GM20000 (cell line): ENCODE results near the gene UBA1.

Experiments used
- DNase-seq: peaks from one replicate; pipeline ENCODE4 v3.0.0; 2012; ENCODE audit warnings: low spot score
- CTCF ChIP-seq: IDR thresholded peaks from 2 replicates; pipeline ENCODE4 v1.5.1; 2012; ENCODE audit warnings: mild to moderate bottlenecking, control low read depth; ENCODE audit errors: extremely low read depth, missing control alignments

Gene UBA1

DNA sequence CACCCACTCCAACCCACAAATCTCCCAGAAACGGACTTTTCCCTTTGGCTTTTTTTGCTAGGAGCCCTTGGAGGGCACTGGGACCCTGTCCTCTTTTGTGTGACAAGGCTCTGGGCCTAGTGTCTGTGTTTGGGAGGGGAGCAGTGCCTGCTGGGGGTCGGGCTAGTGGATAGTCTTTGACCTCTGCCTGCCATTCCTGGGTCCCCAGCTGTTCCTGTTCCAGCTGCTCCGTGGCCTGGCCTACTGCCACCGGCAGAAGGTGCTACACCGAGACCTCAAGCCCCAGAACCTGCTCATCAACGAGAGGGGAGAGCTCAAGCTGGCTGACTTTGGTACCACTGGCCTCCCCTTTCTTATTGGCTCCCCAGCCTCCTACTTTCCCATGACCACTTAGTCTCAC lies 32.4 kb downstream of the UBA1 start:
- TF ChIP-seq CTCF: no peak
- DNase-seq: no peak

DNA sequence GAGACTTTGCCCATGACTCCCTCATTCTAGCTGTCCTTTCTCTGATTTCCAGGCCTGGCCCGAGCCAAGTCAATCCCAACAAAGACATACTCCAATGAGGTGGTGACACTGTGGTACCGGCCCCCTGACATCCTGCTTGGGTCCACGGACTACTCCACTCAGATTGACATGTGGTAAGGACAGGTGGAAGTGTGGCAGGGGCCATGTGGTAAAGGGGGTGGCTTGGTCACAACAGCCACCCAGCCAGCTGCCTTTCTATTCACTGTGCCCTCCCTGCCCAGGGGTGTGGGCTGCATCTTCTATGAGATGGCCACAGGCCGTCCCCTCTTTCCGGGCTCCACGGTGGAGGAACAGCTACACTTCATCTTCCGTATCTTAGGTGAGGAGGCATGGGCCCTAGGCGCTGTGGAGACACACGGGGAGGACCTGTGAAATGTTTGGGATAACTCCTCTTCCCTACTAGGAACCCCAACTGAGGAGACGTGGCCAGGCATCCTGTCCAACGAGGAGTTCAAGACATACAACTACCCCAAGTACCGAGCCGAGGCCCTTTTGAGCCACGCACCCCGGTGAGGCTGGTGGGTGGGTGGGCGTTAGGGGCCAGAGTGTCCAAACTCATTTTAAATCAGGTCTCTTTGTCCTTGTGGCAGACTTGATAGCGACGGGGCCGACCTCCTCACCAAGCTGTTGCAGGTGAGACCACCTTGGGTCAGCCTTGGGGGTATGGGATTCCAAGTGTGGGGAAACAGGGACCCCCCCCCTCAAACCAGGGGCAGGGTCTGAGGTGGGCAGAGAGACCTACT lies 33.1 kb downstream of the UBA1 start:
- DNase-seq: no peak
- no peak for TF ChIP-seq CTCF

DNA sequence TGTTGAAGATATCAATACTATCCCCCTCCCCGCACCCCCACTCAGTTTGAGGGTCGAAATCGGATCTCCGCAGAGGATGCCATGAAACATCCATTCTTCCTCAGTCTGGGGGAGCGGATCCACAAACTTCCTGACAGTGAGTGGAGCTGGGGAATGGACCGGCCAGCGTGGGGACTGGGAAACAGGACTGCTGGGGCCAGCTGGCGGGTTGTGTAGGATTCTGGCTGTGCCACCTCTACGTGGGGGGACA lies 33.6 kb downstream of the UBA1 start:
- no peak for DNase-seq
- TF ChIP-seq CTCF: no peak

GRCh38 chrX:47228550-47229270 lies 35.1 kb downstream of the UBA1 start:
- no peak for TF ChIP-seq CTCF
- no peak for DNase-seq

GRCh38 chrX:47229427-47229826 lies 35.8 kb downstream of the UBA1 start:
- TF ChIP-seq CTCF: no peak
- DNase-seq: no peak

- no peak for TF ChIP-seq CTCF
- no peak for DNase-seq
Measured at GRCh38 chrX:47230136-47230868, 36.7 kb downstream of the UBA1 start.

- TF ChIP-seq CTCF: no peak
- no peak for DNase-seq
Measured at GRCh38 chrX:47231167-47231566, 37.5 kb downstream of the UBA1 start.
